WI38 (cell line): ENCODE data around the gene RPS6KB2.

Experiments used
- H3K4me3 ChIP-seq: 2 replicates; pipeline ENCODE4 v1.5.1; 2011; ENCODE audit warnings: low read depth, mild to moderate bottlenecking, control low read depth, low read length
- CTCF ChIP-seq: IDR thresholded peaks from 2 replicates; pipeline ENCODE4 v1.5.1; 2012; ENCODE audit warnings: low read depth, mild to moderate bottlenecking, control low read depth, low read length

RPS6KB2 gene

GRCh38 chr11:67387069-67387468 is 41.2 kb upstream of the RPS6KB2 start:
- TF ChIP-seq CTCF = no peak
- H3K4me3 ChIP-seq = no peak overlapping the region

GRCh38 chr11:67387518-67387917 is 40.8 kb upstream of the RPS6KB2 start:
- no peak for TF ChIP-seq CTCF
- no peak overlapping the region for H3K4me3 ChIP-seq

GRCh38 chr11:67389477-67389876 is 38.8 kb upstream of the RPS6KB2 start:
- TF ChIP-seq CTCF = peak; percentile 39
- H3K4me3 ChIP-seq = no peak overlapping the region

- no peak for TF ChIP-seq CTCF
- H3K4me3 ChIP-seq = peak overlapping the region; percentile 83
Measured at GRCh38 chr11:67390947-67391303, 37.4 kb upstream of the RPS6KB2 start.

GRCh38 chr11:67391304-67392182 is 36.8 kb upstream of the RPS6KB2 start, which contains the start of gene RAD9A:
RAD9A (plus strand) TSS chr11:67391986; CDS start chr11:67392045, 59 bp downstream.
- peak within 1 kb of the TSS; percentile 83 for H3K4me3 ChIP-seq
- no peak for TF ChIP-seq CTCF

- peak overlapping the region; percentile 83 for H3K4me3 ChIP-seq
- TF ChIP-seq CTCF = no peak
Measured at GRCh38 chr11:67392183-67392715, 36.0 kb upstream of the RPS6KB2 start.

- no peak overlapping the region for H3K4me3 ChIP-seq
- no peak for TF ChIP-seq CTCF
Measured at GRCh38 chr11:67393437-67393836, 34.9 kb upstream of the RPS6KB2 start.
